IMR-90 (cell line): ENCODE results near the gene PATJ.

Experiments used
- BHLHE40 ChIP-seq: fragments of 150-350 bp; IDR thresholded peaks from 2 replicates; pipeline ENCODE4 v1.6.1; 2016; ENCODE audit warnings: mild to moderate bottlenecking, low read depth, low read length
- CEBPB ChIP-seq: IDR thresholded peaks from 2 replicates; pipeline ENCODE4 v1.6.1; 2012; ENCODE audit warnings: low read depth, low read length, improper control_type of control experiment
- CHD1 ChIP-seq: IDR thresholded peaks from 2 replicates; pipeline ENCODE4 v1.6.1; 2012; ENCODE audit warnings: low read depth, low read length, improper control_type of control experiment
- FOS ChIP-seq: fragments of 150-350 bp; IDR thresholded peaks from 2 replicates; pipeline ENCODE4 v1.6.1; 2016; ENCODE audit warnings: low read depth, low read length
- MAZ ChIP-seq: IDR thresholded peaks from 2 replicates; pipeline ENCODE4 v1.6.1; 2012; ENCODE audit warnings: low read depth, mild to moderate bottlenecking, low read length, improper control_type of control experiment, moderate library complexity, borderline replicate concordance
- POLR2A ChIP-seq: IDR thresholded peaks from 2 replicates; pipeline ENCODE4 v1.6.1; 2012; ENCODE audit warnings: mild to moderate bottlenecking, low read depth, low read length
- RAD21 ChIP-seq: IDR thresholded peaks from 2 replicates; pipeline ENCODE4 v1.6.1; 2012; ENCODE audit warnings: low read length, improper control_type of control experiment
- RCOR1 ChIP-seq: IDR thresholded peaks from 2 replicates; pipeline ENCODE4 v1.6.1; 2012; ENCODE audit warnings: mild to moderate bottlenecking, low read length, improper control_type of control experiment; ENCODE audit not compliant: insufficient replicate concordance
- RFX5 ChIP-seq: IDR thresholded peaks from 2 replicates; pipeline ENCODE4 v1.8.0; 2012; ENCODE audit warnings: low read depth, mild to moderate bottlenecking, low read length, moderate library complexity
- SMC3 ChIP-seq: fragments of 150-350 bp; IDR thresholded peaks from 2 replicates; pipeline ENCODE4 v1.6.1; 2016; ENCODE audit warnings: low read depth, mild to moderate bottlenecking, antibody characterized with exemption, low read length, moderate library complexity
- TF ChIP-seq, protein P1 (sequence below): conservative IDR thresholded peaks from 2 replicates; pipeline ENCODE4 v1.5.1; 2012; ENCODE audit warnings: mild to moderate bottlenecking, low read depth, low read length, improper control_type of control experiment
- TF ChIP-seq, protein P2 (sequence below): fragments of 150-350 bp; IDR thresholded peaks from 2 replicates; pipeline ENCODE4 v1.6.1; 2017; ENCODE audit warnings: mild to moderate bottlenecking, antibody characterized with exemption, low read length, low read depth
- TF ChIP-seq, protein P3 (sequence below): fragments of 150-350 bp; IDR thresholded peaks from 2 replicates; pipeline ENCODE4 v1.6.1; 2016; ENCODE audit warnings: low read depth, mild to moderate bottlenecking, low read length, moderate library complexity, borderline replicate concordance

DNA sequence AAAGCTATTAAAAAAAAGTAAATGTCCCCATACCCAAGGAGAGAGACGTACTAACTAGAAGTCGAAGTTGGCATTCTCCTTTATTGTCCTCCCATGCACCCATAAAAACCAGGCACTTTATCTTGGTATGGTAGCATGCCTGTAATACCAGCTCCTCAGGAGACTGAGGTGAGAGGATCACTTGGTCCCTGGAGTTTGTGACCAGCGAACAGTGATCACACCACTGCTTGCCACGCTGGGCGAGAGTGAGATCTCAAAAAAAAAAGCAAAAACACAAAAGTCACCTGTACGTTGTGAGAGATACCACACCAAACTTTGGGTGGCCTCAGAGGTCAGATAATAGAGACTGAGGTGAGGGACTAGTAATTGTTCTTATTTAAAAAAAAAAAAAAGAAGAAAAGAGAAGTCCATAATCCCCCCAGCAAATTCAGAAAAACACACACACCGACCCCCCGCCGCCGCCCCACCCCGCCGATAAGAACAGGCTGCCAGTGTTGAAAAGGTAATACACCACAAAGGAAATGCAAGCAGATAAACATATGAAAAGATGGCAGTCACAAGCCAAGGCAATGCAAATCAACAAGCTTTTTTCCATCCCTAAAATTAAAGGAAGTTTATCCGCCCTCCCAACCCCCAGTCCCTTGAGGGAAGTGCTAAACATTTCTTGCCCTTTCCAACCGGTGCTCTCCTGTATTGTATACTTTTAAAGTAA lies 455.9 kb downstream of the PATJ start:
- TF ChIP-seq, protein P1, sequence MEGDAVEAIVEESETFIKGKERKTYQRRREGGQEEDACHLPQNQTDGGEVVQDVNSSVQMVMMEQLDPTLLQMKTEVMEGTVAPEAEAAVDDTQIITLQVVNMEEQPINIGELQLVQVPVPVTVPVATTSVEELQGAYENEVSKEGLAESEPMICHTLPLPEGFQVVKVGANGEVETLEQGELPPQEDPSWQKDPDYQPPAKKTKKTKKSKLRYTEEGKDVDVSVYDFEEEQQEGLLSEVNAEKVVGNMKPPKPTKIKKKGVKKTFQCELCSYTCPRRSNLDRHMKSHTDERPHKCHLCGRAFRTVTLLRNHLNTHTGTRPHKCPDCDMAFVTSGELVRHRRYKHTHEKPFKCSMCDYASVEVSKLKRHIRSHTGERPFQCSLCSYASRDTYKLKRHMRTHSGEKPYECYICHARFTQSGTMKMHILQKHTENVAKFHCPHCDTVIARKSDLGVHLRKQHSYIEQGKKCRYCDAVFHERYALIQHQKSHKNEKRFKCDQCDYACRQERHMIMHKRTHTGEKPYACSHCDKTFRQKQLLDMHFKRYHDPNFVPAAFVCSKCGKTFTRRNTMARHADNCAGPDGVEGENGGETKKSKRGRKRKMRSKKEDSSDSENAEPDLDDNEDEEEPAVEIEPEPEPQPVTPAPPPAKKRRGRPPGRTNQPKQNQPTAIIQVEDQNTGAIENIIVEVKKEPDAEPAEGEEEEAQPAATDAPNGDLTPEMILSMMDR: no peak
- TF ChIP-seq POLR2A (no peak), RAD21 (no peak), BHLHE40 (no peak), RFX5 (no peak), FOS (no peak), SMC3 (no peak), CEBPB (no peak), CHD1 (no peak), RCOR1 (no peak), MAZ (no peak)
- TF ChIP-seq, protein P2, sequence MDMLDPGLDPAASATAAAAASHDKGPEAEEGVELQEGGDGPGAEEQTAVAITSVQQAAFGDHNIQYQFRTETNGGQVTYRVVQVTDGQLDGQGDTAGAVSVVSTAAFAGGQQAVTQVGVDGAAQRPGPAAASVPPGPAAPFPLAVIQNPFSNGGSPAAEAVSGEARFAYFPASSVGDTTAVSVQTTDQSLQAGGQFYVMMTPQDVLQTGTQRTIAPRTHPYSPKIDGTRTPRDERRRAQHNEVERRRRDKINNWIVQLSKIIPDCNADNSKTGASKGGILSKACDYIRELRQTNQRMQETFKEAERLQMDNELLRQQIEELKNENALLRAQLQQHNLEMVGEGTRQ: no peak
- TF ChIP-seq, protein P3, sequence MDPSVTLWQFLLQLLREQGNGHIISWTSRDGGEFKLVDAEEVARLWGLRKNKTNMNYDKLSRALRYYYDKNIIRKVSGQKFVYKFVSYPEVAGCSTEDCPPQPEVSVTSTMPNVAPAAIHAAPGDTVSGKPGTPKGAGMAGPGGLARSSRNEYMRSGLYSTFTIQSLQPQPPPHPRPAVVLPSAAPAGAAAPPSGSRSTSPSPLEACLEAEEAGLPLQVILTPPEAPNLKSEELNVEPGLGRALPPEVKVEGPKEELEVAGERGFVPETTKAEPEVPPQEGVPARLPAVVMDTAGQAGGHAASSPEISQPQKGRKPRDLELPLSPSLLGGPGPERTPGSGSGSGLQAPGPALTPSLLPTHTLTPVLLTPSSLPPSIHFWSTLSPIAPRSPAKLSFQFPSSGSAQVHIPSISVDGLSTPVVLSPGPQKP: no peak
